K562 (cell line): ENCODE measurements around the gene EPB41L2.

Experiments used
- CHD2 ChIP-seq: IDR thresholded peaks from 2 replicates; pipeline ENCODE4 v1.6.1; 2011; ENCODE audit warnings: low read depth, low read length
- CREM ChIP-seq: IDR thresholded peaks from 2 replicates; pipeline ENCODE4 v1.6.1; 2014; ENCODE audit warnings: antibody characterized with exemption, low read depth
- ESRRB ChIP-seq: fragments of 250-450 bp; sonication (Bioruptor Pico); IDR thresholded peaks from 2 replicates; pipeline ENCODE4 v1.5.0; 2020; ENCODE audit warnings: mild to moderate bottlenecking, moderate library complexity, borderline replicate concordance
- EZH2 ChIP-seq: IDR thresholded peaks from 2 replicates; pipeline ENCODE4 v1.6.1; 2012; ENCODE audit warnings: low read depth, mild to moderate bottlenecking, inconsistent platforms, low read length, borderline replicate concordance
- NFYB ChIP-seq: IDR thresholded peaks from 2 replicates; pipeline ENCODE4 v1.6.1; 2011; ENCODE audit warnings: mild to moderate bottlenecking, moderate library complexity; ENCODE audit not compliant: insufficient read length; ENCODE audit errors: extremely low read depth
- POLR2AphosphoS5 ChIP-seq: IDR thresholded peaks from 2 replicates; pipeline ENCODE4 v1.6.1; 2011; ENCODE audit warnings: mild to moderate bottlenecking, low read depth, low read length, moderate library complexity; ENCODE audit not compliant: control insufficient read depth, insufficient read depth
- RAD51 ChIP-seq: fragments of 450-650 bp; IDR thresholded peaks from 2 replicates; pipeline ENCODE4 v1.7.1; 2016; ENCODE audit warnings: low read depth, mild to moderate bottlenecking, borderline replicate concordance
- ZSCAN29 ChIP-seq: fragments of 450-650 bp; IDR thresholded peaks from 2 replicates; pipeline ENCODE4 v1.6.1; 2017
- TF ChIP-seq, protein P1 (sequence below): sonication (generic); formaldehyde crosslinking; IDR thresholded peaks from 2 replicates; pipeline ENCODE4 v1.5.0; 2020; ENCODE audit warnings: missing genetic modification reagents
- TF ChIP-seq, protein P2 (sequence below): fragments of 450-650 bp; IDR thresholded peaks from 2 replicates; pipeline ENCODE4 v1.6.1; 2016
- TF ChIP-seq, protein P3 (sequence below), 3 experiments: IDR thresholded peaks in 2 of 3; conservative IDR thresholded peaks in 1 of 3; 2 replicates each; pipeline ENCODE4 v1.5.1; 2011 to 2012; ENCODE audit warnings: low read length in 3 of 3, mild to moderate bottlenecking in 3 of 3, control low read depth in 2 of 3, improper control_type of control experiment in 1 of 3, inconsistent platforms in 1 of 3, low read depth in 1 of 3, mixed read lengths in 1 of 3, moderate library complexity in 1 of 3; ENCODE audit not compliant: insufficient read depth in 2 of 3
- TF ChIP-seq, protein P4 (sequence below): sonication (generic); formaldehyde crosslinking; IDR thresholded peaks from 2 replicates; pipeline ENCODE4 v1.8.0; 2022; ENCODE audit warnings: mild to moderate bottlenecking, missing genetic modification reagents
- TF ChIP-seq, protein P5 (sequence below): fragments of 150-350 bp; conservative IDR thresholded peaks from 2 replicates; pipeline ENCODE4 v1.6.1; 2014; ENCODE audit warnings: low read length

DNA sequence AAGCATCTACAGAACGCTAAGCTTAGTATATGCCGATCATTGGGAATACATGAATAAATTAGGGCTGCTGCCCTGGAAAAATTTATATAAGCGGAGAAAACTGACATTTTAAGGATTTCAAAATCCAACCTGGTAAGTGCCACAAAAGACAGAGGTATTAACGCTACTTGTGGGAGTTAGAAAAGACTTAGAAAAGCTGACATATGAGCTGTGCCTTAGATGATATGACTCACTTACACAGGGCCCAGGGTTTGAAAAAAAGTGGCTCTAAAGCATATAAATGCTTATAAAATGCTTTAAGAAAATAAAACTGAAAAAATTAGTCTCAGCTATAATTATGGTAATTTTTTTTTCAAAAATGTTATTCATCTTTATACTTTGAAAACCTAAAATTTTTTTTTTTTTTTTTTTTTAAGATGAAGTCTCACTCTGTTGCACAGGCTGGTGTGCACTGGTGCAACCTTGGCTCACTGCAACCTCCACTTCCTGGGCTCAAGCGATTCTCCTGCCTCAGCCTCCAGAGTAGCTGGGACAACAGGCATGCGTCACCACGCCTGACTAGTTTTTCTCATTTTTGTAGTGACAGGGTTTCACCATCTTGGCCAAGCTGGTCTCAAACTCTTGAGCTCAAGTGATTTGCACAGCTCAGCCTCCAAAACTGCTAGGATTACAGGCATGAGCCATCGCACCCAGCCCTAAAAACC, 25.7 kb downstream of the EPB41L2 start:
- TF ChIP-seq, protein P1, sequence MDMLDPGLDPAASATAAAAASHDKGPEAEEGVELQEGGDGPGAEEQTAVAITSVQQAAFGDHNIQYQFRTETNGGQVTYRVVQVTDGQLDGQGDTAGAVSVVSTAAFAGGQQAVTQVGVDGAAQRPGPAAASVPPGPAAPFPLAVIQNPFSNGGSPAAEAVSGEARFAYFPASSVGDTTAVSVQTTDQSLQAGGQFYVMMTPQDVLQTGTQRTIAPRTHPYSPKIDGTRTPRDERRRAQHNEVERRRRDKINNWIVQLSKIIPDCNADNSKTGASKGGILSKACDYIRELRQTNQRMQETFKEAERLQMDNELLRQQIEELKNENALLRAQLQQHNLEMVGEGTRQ (CRISPR knock-in tag), result no peak
- TF ChIP-seq, protein P2, sequence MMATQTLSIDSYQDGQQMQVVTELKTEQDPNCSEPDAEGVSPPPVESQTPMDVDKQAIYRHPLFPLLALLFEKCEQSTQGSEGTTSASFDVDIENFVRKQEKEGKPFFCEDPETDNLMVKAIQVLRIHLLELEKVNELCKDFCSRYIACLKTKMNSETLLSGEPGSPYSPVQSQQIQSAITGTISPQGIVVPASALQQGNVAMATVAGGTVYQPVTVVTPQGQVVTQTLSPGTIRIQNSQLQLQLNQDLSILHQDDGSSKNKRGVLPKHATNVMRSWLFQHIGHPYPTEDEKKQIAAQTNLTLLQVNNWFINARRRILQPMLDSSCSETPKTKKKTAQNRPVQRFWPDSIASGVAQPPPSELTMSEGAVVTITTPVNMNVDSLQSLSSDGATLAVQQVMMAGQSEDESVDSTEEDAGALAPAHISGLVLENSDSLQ, result no peak
- TF ChIP-seq, protein P3, sequence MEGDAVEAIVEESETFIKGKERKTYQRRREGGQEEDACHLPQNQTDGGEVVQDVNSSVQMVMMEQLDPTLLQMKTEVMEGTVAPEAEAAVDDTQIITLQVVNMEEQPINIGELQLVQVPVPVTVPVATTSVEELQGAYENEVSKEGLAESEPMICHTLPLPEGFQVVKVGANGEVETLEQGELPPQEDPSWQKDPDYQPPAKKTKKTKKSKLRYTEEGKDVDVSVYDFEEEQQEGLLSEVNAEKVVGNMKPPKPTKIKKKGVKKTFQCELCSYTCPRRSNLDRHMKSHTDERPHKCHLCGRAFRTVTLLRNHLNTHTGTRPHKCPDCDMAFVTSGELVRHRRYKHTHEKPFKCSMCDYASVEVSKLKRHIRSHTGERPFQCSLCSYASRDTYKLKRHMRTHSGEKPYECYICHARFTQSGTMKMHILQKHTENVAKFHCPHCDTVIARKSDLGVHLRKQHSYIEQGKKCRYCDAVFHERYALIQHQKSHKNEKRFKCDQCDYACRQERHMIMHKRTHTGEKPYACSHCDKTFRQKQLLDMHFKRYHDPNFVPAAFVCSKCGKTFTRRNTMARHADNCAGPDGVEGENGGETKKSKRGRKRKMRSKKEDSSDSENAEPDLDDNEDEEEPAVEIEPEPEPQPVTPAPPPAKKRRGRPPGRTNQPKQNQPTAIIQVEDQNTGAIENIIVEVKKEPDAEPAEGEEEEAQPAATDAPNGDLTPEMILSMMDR (IDR thresholded peaks at IDR 0.05 in 2 of 3, conservative IDR thresholded peaks at IDR 0.05 in 1 of 3; ENCODE audit: insufficient read depth in 2 of 3, low read depth in 1 of 3, low read length in 3 of 3), result no peak
- TF ChIP-seq CREM (no peak), POLR2AphosphoS5 (no peak), NFYB (no peak), EZH2 (no peak), RAD51 (no peak), ESRRB (CRISPR knock-in tag) (no peak), CHD2 (no peak), ZSCAN29 (no peak)
- TF ChIP-seq, protein P4, sequence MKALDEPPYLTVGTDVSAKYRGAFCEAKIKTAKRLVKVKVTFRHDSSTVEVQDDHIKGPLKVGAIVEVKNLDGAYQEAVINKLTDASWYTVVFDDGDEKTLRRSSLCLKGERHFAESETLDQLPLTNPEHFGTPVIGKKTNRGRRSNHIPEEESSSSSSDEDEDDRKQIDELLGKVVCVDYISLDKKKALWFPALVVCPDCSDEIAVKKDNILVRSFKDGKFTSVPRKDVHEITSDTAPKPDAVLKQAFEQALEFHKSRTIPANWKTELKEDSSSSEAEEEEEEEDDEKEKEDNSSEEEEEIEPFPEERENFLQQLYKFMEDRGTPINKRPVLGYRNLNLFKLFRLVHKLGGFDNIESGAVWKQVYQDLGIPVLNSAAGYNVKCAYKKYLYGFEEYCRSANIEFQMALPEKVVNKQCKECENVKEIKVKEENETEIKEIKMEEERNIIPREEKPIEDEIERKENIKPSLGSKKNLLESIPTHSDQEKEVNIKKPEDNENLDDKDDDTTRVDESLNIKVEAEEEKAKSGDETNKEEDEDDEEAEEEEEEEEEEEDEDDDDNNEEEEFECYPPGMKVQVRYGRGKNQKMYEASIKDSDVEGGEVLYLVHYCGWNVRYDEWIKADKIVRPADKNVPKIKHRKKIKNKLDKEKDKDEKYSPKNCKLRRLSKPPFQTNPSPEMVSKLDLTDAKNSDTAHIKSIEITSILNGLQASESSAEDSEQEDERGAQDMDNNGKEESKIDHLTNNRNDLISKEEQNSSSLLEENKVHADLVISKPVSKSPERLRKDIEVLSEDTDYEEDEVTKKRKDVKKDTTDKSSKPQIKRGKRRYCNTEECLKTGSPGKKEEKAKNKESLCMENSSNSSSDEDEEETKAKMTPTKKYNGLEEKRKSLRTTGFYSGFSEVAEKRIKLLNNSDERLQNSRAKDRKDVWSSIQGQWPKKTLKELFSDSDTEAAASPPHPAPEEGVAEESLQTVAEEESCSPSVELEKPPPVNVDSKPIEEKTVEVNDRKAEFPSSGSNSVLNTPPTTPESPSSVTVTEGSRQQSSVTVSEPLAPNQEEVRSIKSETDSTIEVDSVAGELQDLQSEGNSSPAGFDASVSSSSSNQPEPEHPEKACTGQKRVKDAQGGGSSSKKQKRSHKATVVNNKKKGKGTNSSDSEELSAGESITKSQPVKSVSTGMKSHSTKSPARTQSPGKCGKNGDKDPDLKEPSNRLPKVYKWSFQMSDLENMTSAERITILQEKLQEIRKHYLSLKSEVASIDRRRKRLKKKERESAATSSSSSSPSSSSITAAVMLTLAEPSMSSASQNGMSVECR (CRISPR knock-in tag), result no peak
- TF ChIP-seq, protein P5, sequence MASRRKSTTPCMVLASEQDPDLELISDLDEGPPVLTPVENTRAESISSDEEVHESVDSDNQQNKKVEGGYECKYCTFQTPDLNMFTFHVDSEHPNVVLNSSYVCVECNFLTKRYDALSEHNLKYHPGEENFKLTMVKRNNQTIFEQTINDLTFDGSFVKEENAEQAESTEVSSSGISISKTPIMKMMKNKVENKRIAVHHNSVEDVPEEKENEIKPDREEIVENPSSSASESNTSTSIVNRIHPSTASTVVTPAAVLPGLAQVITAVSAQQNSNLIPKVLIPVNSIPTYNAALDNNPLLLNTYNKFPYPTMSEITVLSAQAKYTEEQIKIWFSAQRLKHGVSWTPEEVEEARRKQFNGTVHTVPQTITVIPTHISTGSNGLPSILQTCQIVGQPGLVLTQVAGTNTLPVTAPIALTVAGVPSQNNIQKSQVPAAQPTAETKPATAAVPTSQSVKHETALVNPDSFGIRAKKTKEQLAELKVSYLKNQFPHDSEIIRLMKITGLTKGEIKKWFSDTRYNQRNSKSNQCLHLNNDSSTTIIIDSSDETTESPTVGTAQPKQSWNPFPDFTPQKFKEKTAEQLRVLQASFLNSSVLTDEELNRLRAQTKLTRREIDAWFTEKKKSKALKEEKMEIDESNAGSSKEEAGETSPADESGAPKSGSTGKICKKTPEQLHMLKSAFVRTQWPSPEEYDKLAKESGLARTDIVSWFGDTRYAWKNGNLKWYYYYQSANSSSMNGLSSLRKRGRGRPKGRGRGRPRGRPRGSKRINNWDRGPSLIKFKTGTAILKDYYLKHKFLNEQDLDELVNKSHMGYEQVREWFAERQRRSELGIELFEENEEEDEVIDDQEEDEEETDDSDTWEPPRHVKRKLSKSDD, result no peak
